NT2/D1 (cell line): ENCODE results near the gene BOLA1.

Source experiments
- SUZ12 ChIP-seq: IDR thresholded peaks from 2 replicates; pipeline ENCODE4 v1.6.1; 2011; ENCODE audit not compliant: insufficient read length, insufficient read depth; ENCODE audit errors: extremely low read depth
- YY1 ChIP-seq: IDR thresholded peaks from 2 replicates; pipeline ENCODE4 v1.6.1; 2011; ENCODE audit not compliant: insufficient read length, insufficient read depth
- ZNF274 ChIP-seq: IDR thresholded peaks from 2 replicates; pipeline ENCODE4 v1.6.1; 2011; ENCODE audit warnings: mild to moderate bottlenecking, low read depth, low read length

DNA sequence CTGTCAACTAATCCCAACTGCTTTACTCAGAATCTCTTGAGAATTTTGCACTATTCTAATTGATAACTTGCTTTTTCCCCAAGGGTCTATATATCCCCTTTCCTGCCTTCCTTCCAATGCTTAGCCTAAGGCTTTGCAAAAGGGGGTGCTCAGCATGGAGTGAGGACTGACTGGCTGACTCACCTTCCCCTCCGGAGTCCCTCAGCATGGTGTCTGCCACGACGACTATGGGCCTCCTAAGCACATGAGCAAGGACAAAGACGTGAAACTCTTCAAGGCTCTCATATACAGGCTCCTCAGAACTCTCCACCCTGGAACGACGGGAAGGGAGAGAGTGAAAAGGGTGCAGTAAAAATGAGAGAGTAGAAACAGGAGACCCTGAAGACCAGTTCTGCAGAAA lies 50.5 kb downstream of the BOLA1 start:
- TF ChIP-seq YY1 (no peak), ZNF274 (no peak), SUZ12 (no peak)
